Prostate gland (tissue), 2 donors: ENCODE data around the gene MPEG1.

Experiments used
- CTCF ChIP-seq, 4 experiments: fragments of 200-600 bp in 2 of 4; fragments of 450-650 bp in 2 of 4; sonication (generic) in 2 of 4; IDR thresholded peaks; 1 replicate in 3 of 4; 2 replicates in 1 of 4; pipeline ENCODE4 v1.5.1; 2016 to 2019; ENCODE audit warnings: antibody characterized with exemption in 4 of 4, mild to moderate bottlenecking in 2 of 4, moderate library complexity in 2 of 4
- POLR2A ChIP-seq: fragments of 450-650 bp; IDR thresholded peaks from one replicate; pipeline ENCODE4 v1.6.1; 2016; ENCODE audit warnings: antibody characterized with exemption, mild to moderate bottlenecking
- POLR2AphosphoS5 ChIP-seq: sonication (generic); formaldehyde crosslinking; IDR thresholded peaks from one replicate; pipeline ENCODE4 v1.6.1; 2017; ENCODE audit warnings: antibody characterized with exemption

GRCh38 chr11:59207988-59208451 is 4.7 kb downstream of the MPEG1 start:
- TF ChIP-seq CTCF (IDR thresholded peaks at IDR 0.05) (peak; percentile 31 to 86 (median 76)), POLR2A (no peak), POLR2AphosphoS5 (peak; percentile 17)
